CD4-positive, alpha-beta T cell treated with Interferon alpha-2 for 1 hour (primary cell): ENCODE measurements around the gene KCNMB4.

ENCODE experiments used
- DNase-seq, 2 donors: peaks; one replicate each; pipeline ENCODE4 v3.0.0-alpha.2; 2020 to 2022

Gene KCNMB4, protein sequence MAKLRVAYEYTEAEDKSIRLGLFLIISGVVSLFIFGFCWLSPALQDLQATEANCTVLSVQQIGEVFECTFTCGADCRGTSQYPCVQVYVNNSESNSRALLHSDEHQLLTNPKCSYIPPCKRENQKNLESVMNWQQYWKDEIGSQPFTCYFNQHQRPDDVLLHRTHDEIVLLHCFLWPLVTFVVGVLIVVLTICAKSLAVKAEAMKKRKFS

GRCh38 chr12:70365648-70366518 is at the start of gene KCNMB4:
TSS of gene KCNMB4 (plus strand) at chr12:70366290. CDS start at chr12:70366735, 445 bp downstream.
- peak; percentile 52 to 76 for DNase-seq

GRCh38 chr12:70317781-70318180 is 48.3 kb upstream of the KCNMB4 start:
- DNase-seq = peak in 1 of 2 donors; percentile 14

- DNase-seq = no peak
Observed at GRCh38 chr12:70319605-70320004, 46.5 kb upstream of the KCNMB4 start.

DNA sequence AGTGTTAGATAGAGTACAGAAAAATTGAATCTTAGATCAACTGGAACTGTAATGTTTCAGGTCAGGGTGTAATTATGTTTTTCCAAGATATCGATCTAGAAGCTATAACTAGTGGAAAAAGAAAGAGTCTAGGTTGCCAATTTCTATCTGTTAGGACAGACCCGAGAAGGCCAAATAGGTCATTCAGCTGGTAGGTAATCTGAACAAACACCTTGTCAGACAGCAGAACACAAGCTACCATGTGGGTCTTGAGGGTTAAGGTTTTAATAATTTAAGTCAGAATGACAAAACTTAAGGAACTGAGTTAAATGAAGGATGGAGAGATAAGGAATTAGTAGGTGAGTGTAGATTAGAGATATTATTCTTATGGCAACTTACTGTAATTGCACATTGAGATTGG is 44.9 kb upstream of the KCNMB4 start:
- no peak for DNase-seq

DNA sequence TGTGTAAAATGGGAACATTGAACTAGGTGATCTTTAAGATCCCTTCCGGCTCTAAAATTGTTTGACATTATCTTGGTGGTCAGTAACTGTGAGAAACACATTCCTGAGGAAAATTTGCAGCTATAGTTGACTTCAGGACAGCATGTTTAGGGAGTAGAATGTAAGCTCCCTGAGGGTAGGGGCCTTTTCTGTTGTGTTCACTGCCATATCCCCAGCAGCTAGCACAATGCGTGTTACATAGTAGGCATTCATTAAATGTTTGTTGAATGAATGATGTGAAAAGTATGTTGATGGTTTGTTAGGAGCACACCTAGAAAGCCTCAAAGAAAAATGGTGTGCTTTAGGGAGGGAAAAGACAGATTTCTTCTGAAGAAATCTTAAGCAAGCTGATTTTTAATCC is 38.5 kb upstream of the KCNMB4 start:
- no peak for DNase-seq

DNA sequence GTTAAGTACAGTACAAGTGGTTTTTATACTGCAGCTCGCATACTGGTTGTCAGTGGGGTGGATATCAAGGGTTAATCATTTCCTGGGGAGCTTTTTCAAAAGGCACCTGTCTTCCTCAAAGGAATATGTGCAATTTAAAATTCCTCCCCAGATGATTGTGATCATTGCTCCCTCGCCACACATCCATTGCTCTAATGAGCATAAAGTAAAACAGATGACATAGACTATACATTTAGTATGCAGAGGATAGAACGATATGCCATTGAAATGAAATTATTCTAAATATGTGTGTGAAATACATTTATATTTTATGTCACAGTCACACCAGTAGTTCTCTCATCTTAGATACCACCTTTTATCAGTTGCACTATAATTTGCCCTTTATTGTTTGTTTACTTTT is 36.4 kb upstream of the KCNMB4 start:
- no peak for DNase-seq

GRCh38 chr12:70330158-70330557 is 35.9 kb upstream of the KCNMB4 start:
- no peak for DNase-seq

GRCh38 chr12:70332236-70332635 is 33.9 kb upstream of the KCNMB4 start:
- no peak for DNase-seq

DNA sequence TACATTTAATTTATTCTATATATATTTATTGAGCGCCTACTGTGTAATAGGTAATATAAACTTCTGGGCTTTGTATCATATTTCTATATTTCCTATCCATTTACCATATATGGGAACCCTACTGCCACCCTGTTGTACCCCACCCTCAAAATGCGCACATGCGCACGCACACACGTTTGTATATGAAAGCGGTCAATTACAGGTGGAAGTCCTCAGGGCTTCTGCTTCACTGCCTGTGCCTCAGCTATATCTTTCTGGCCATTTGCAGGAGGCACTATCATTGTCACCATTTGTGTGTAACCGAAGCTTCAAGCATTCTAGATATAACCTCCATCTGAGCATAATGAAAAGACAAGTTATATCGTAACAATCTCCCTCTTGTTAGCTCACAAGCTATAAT is 31.3 kb upstream of the KCNMB4 start:
- DNase-seq = no peak

DNA sequence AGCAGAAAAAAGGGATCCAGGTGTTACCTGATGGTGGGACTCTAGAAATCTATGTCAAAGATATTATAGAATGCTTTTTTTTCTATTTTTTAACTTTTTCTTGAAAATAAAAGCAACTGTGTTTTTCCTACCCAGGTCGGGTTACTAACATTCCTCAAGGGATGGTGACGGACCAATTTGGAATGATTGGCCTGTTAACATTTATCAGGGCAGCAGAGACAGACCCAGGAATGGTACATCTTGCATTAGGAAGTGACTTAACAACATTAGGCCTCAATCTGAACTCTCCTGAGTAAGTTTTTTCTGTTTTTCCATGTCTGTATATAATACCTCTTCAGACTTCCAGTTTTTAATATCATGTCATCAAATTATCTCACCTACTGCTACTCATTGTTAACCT is 27.6 kb upstream of the KCNMB4 start:
- DNase-seq = no peak

DNA sequence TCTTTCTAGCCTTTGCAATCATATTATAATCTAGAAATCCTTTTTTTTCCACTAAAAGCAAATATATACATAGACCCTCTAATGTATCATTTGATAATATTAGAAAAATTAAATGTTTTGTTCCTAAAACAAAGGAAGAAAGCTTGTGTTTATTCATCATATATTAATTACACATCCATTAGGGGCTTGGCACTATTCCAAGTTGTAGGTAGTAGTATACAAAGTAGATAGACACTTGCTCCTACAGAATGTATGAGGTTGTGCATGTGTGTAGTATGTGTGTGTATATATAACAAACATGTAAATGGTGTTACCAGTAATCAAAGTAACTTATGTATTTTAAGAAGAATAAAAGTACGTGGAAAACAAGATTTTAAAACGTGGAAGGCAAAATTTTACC is 15.0 kb upstream of the KCNMB4 start:
- no peak for DNase-seq

DNA sequence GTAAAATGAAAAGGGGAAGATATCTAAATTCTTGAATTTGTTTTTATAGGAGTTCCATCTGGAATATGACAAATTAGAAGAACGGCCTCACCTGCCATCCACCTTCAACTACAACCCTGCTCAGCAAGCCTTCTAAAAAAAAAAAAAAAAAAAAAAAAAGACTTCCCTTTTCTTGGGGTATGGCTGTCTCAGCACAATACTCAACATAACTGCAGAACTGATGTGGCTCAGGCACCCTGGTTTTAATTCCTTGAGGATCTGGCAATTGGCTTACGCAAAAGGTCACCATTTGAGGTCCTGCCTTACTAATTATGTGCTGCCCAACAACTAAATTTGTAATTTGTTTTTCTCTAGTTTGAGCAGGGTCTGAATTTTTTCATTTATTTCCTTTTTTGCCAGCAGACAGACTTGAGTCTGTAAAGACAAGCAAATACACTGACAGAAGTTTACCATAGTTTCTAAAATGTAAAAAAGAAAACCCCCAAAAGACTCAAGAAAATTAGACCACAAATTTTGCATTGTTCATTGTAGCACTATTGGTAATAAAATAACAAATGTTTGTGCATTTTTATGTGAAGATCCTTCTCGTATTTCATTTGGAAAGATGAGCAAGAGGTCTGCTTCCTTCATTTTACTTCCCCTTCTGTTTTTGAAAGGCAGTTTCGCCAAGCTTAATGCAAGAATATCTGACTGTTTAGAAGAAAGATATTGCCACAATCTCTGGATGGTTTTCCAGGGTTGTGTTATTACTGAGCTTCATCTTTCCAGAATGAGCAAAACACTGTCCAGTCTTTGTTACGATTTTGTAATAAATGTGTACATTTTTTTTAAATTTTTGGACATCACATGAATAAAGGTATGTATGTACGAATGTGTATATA is 12.1 kb upstream of the KCNMB4 start:
- no peak for DNase-seq

- no peak for DNase-seq
Observed at GRCh38 chr12:70354787-70355186, 11.3 kb upstream of the KCNMB4 start.

DNA sequence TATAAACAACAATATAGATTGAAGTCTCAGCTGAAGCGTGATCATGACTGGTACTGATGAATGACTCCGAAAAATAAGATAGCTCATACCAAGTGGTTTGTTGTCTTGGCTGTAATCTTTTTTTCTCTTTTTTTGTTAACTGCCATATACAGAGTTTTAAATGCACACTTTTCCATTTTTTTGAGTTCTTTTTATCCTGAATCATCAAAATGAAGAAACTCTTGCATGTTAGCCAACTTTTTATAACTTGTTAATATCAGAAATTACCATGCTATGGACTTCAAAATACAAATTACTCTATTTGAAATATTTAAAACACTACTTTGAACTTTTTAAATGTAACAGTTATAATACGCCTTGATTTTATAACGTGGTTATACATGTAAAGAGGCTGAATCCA is 10.1 kb upstream of the KCNMB4 start:
- no peak for DNase-seq

GRCh38 chr12:70359458-70360197 is 6.5 kb upstream of the KCNMB4 start:
- no peak for DNase-seq

DNA sequence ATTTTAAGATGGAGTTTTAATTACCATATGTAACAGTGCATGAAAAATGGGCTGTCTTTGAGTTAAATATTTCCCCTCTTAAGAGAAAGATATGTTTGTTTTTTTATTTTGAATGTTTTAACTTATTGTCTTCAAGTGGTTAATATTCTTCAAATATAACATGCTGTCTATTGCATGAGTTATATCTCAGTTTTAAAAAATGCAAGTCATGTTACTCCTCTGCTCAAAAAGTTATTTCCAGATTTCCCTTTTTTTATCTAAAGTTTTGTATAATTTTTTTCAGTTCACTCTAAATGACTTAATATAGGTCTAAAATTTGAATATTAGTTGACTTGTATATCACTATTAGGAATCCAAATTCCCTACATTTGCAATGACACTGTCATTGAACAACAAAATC is 5.9 kb upstream of the KCNMB4 start:
- no peak for DNase-seq

DNA sequence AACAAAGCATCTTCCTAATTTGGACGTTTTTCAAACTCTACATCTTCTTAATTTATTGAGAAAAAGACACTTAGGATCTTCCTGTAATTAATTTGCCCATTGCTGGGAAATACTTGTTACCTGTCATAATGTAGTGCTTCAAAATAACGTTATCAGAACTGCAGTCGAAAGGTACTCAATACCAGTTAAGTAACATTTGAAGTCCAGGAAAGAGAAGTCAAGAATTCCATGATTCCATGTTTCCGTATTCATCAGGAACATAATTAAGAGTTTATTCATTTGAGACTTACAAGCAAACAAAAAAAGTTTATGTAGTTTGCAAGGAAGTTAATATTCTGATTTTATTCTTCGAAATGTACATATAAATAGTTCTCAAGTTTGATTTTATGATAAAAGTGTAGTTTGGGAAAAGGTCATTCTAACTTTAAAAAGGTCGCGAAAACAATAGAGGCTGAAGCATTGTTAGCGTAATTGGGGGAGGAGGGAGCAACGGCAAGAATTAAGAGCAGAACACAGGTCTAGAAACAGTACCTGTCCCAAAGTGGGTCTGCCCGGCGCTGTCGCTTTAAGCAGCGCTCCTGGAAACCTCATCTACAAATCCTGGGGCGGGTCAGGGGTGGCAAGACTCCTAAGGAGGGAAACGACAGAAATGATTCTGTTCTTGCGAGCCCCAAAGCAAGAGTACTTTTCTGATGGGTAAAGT is 1.2 kb upstream of the KCNMB4 start:
- no peak for DNase-seq

GRCh38 chr12:70365398-70365647 is 767 bp upstream of the KCNMB4 start:
- no peak for DNase-seq

- DNase-seq = peak; percentile 45 to 64
Observed at GRCh38 chr12:70366581-70367257, 629 bp downstream of the KCNMB4 start.

- DNase-seq = no peak
Observed at GRCh38 chr12:70367258-70368141, 1.4 kb downstream of the KCNMB4 start.

DNA sequence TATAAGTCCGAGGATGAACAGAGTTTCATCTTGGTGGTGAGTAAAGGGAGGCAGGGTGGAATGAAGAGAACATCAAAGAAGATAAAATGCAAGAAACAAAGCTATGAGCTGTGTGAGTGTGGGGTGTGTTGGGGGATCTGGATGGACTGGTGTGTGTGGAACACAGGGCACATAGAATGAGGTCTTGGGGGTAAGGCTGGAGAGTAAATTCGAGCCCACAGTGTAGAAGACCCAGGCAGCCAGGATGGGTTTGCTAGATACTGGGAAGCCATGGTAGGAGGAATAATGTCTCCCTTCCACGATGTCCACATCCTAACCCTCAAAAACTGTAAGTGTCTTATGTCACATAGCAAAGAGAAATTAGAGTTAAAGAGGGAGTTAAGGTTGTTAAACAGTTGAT is 6.8 kb downstream of the KCNMB4 start:
- DNase-seq = no peak
